Mammary epithelial cell (primary cell): ENCODE data around the gene VSIR.

Experiments
- EZH2 ChIP-seq: IDR thresholded peaks from 2 replicates; pipeline ENCODE4 v1.6.1; 2012; ENCODE audit warnings: low read length, inconsistent platforms, borderline replicate concordance
- TF ChIP-seq, protein P1 (sequence below), 2 donors: IDR thresholded peaks in 1 of 2; conservative IDR thresholded peaks in 1 of 2; 2 replicates each; pipeline ENCODE4 v1.5.1; 2011 to 2012; ENCODE audit warnings: inconsistent platforms in 2 of 2, low read length in 2 of 2, mild to moderate bottlenecking in 2 of 2, control low read depth in 1 of 2, low read depth in 1 of 2; ENCODE audit not compliant: insufficient read depth in 1 of 2; ENCODE audit errors: extremely low read depth in 1 of 2

DNA sequence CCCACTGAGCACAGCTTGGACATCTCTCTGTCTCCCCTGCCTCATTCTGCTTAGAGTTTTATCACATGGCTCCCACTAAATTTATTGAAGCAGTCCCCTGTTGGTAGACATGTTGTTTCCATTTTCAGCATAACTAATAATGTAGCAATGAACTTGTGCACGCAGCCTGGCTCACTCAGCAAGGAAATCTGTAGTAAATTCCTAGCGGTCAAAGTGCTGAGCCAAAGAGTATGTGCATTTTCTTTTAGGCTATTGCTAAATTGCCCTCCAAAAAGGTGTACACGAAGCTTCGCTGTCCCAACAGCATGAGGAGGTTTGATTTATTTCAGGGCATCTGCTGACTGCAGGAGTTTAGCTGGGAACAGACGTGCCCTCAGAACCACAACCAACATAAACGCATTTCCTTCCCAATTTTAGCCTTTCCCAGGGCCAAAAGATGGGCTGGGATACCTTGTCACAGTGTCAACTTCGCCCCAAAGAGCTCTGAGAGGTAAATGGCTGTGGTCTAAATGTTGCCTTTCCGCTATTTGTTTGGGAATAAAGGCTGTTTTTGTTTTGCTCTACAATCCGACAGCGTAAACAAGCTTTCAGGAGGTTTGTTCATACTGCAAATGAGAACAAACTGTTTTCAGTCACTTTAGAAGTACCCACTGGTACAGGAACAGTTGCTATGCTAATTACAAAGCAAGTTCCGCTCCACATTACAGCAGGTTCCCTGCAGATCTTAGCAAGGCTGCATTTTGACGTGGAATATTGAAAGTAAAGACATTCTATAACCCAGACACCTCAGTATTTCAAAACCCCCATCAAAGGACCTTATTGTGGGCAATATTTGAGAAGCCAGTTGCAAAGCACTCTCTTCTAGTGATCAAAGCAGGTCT, 16.8 kb downstream of the VSIR start:
- TF ChIP-seq, protein P1, sequence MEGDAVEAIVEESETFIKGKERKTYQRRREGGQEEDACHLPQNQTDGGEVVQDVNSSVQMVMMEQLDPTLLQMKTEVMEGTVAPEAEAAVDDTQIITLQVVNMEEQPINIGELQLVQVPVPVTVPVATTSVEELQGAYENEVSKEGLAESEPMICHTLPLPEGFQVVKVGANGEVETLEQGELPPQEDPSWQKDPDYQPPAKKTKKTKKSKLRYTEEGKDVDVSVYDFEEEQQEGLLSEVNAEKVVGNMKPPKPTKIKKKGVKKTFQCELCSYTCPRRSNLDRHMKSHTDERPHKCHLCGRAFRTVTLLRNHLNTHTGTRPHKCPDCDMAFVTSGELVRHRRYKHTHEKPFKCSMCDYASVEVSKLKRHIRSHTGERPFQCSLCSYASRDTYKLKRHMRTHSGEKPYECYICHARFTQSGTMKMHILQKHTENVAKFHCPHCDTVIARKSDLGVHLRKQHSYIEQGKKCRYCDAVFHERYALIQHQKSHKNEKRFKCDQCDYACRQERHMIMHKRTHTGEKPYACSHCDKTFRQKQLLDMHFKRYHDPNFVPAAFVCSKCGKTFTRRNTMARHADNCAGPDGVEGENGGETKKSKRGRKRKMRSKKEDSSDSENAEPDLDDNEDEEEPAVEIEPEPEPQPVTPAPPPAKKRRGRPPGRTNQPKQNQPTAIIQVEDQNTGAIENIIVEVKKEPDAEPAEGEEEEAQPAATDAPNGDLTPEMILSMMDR (conservative IDR thresholded peaks at IDR 0.05 in 1 of 2, IDR thresholded peaks at IDR 0.05 in 1 of 2; ENCODE audit: extremely low read depth in 1 of 2, insufficient read depth in 1 of 2, low read depth in 1 of 2, low read length in 2 of 2) = no peak
- no peak for TF ChIP-seq EZH2
